GM12801 (cell line): ENCODE results near the gene MEGF11.

Experiments
- TF ChIP-seq, protein P1 (sequence below): IDR thresholded peaks from one replicate; pipeline ENCODE4 v1.5.1; 2011; ENCODE audit warnings: control low read depth; ENCODE audit not compliant: insufficient read length; ENCODE audit errors: extremely low read depth

The MEGF11 gene

DNA sequence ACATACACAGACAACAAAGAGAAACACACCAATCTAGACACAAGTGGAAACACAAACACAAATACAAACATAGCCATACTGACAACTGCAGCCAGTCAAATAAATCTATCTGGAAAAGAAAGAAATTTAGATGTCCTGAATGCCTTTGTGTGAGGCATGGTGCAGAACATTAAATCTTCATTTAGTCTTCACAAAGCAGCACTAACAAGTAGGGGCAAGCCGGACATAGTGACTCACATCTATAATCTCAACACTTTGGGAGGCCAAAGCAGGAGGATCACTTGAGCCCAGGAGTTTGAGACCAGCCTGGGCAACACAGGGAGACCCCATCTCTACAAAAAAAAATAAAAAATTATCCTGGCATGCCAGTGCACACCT lies 11.7 kb downstream of the MEGF11 start:
- TF ChIP-seq, protein P1, sequence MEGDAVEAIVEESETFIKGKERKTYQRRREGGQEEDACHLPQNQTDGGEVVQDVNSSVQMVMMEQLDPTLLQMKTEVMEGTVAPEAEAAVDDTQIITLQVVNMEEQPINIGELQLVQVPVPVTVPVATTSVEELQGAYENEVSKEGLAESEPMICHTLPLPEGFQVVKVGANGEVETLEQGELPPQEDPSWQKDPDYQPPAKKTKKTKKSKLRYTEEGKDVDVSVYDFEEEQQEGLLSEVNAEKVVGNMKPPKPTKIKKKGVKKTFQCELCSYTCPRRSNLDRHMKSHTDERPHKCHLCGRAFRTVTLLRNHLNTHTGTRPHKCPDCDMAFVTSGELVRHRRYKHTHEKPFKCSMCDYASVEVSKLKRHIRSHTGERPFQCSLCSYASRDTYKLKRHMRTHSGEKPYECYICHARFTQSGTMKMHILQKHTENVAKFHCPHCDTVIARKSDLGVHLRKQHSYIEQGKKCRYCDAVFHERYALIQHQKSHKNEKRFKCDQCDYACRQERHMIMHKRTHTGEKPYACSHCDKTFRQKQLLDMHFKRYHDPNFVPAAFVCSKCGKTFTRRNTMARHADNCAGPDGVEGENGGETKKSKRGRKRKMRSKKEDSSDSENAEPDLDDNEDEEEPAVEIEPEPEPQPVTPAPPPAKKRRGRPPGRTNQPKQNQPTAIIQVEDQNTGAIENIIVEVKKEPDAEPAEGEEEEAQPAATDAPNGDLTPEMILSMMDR: no peak

DNA sequence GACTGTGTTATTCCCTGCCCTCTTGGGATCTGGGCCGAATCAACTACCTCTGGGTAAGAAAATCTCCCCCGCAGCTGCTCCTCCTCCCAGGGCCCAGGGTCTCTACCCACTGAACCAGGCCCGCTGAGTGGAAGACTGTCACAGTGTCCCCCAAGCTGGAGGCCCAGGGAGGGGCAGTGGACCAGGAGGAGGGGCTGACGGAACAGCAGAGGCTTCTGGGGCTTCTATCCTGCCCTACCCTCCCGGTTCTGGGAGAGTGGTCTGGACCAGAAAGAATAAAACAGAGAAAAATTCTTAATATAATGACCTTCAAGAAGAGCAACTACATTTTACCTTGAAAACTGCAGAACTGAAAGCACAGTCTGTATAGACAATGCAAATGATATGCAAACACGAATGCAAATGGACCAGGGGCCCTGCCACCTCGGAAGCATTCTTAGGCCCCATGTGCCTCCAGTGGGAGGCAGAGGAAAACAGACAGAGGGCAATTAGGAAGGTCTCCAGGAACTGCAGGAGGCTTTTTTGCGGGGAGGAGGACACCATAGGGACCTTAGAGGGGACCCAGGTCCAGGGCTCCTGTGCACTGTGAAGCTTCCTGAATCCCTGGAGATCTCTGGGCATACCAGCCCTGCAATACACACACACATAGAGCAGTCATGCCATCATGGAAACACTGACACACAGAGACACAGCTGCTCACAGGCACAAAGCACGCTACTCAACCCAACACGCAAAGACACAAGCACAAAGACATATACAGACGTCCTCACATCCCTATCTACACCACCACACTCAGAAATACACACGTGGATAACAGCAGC lies 12.3 kb downstream of the MEGF11 start:
- TF ChIP-seq, protein P1: no peak

DNA sequence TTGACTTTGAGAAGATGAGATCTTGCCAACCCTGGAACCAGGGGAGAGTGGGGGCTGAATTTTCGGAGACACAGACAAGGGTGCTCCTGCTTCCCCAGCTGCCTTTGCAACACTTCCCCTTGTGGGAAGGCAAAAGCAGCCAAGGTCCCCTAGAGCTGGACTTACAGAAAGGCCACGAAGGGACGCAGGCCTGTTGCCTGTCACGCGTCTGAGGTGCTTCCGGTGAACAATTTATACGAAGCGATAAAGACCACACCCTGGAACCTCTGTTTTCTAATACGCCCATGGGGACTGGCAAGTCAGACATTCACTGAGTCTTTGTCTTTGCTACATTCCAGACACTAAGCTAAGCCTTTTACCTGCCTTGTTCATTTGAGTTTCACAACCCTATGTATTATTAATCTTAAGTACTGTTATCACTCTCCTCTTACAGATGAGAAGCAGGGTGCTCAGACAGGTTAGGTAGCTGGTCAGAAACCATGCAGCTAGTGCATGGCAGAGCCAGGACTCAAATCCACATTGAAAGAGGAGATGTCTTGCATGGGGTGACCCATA lies 13.2 kb downstream of the MEGF11 start:
- TF ChIP-seq, protein P1: no peak

DNA sequence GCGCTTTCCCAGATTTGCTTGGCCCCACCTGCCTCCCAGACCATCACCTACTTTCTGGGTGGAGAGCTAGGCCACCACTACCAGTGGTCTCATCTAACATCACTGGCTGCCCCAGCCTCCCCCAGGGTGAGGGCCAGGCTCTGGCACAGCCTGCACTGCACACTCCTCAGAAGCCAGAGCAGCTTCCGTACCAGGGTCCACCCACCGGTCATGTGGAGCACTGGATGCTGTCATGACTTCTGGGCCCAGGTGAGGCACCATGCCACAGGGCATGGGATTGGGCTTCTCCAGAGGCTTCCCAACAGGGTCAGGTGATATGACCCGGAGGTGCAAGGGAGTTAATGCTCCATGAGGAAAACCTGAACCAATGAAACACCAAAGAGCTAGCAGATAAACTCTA lies 14.0 kb downstream of the MEGF11 start:
- TF ChIP-seq, protein P1: no peak

DNA sequence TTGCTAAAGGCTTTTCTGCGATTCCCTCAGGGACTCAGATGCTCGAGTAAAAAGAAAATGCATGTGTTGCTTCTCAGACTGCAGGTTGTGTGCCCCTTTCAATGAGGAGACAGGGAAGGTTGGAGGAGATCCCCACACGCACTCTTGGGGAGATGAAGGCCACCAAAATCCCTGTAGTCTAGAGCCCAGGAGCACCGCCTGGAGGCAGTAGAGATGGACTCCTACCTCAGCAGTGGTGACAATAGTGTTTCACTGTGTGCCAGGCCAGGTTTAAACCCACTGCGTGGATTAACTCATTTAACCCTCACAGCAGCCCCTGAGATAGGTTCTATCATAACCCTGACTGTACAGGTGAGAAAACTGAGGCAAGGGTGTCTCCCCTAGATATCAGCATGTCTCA lies 15.2 kb downstream of the MEGF11 start:
- TF ChIP-seq, protein P1: no peak

DNA sequence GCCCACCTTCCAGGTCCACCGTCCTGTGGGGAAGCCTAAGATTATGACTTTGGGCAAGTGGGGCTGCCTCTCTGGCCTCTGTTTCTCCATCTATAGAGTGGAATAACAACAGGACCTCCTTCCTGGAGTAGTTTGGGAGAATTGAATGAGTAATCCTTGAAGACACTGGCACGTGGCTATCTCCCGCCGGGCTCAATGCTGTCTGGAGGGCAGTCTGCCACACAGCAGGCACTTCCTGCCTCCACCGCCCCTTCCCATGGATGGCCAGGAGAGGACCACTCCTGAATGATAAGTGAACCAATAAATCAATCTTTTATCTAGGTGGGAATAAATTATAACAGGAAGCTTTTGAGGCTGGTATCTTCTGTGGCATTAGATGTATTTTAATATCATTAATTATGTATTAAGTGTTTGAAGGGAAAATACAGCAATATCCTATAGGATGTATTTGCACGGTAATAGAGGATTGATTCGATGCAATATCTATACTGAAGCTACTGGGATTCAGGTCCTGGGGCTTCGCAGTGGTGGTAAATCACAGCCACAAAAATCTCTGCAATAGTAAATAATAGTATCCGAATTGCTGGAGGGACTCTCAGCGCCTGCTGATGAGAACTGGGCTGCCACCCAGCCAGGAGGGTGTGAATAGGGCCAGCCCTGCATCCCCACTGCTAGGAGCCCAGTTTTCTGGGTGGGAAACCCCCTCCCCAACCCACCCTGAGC lies 15.9 kb downstream of the MEGF11 start:
- TF ChIP-seq, protein P1: no peak

DNA sequence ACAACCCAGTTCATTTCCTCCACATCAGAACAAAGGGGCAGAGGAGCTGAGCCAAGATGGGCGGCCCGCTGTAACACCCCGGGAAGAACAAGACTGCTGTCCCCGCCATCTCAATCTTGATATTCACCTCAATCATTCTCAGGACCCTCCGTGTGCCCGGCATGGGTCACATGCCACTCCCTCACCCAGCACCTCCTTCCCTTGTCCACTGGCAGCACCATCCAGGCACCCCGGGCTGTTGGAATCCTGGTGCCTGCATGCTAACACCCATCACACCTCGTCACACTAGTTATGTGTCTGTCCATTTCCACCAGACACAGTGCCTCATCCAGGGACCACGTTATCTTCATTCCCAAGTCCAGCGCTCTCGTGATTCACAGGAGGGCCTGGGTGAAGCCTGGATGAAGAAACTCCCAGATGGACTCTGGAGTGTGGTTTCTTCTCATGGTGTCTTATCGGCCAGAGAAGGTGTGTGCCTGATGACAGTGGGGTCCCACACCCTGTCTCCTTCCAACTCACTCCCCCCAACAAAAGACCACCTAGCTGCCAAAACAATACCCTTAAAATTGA lies 16.7 kb downstream of the MEGF11 start:
- TF ChIP-seq, protein P1: no peak
